GM21528 (cell line): ENCODE data around the gene INTS3.
"Not testable (repeated sequence)": the region's sequence is repeated elsewhere in the genome, so short reads cannot be mapped to it uniquely, and the experiment has no call there.

Experiments
- ATAC-seq: cut with Tn5 transposase; IDR thresholded peaks from one replicate; pipeline ENCODE4 v1.9.1; 2021; ENCODE audit warnings: mild to moderate bottlenecking, moderate library complexity; ENCODE audit not compliant: unreplicated experiment, low FRiP score

INTS3 gene

DNA sequence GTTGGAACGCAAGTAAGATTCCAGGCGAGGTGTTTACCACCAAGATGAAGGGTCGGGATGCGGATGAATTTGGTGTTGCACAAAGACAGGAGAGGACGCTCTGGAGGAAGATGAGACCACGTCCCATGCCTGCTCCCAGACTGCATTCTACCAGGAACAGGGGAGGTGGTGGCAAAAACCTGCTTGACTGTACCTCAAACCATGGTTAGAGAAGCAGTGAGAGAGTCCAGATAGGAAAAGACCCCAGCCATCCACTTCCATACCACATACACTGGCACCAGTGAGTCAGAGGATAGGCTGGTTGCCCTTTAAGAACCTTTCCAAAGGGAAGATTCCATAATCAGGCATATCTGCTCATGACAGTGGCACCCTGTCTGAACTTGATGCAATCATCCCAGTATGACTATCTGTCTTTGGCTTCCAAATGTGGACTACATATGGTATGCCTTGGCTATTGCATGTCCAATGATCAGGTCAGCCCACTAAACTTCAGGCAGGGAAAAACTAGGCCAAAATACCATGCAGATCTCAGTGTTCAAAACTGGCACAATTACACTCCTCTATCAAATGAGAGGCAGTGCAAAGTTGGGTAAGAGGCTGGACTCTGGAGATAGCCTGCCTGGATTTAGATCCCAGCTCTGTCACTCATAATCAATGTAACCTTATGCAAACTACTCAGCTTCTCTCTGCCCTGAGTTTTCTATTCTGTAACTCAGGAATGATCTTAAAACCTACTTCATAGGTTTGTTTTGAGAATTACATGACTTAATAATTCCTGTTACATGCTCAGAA lies 28.7 kb upstream of the INTS3 start:
- ATAC-seq = no peak

DNA sequence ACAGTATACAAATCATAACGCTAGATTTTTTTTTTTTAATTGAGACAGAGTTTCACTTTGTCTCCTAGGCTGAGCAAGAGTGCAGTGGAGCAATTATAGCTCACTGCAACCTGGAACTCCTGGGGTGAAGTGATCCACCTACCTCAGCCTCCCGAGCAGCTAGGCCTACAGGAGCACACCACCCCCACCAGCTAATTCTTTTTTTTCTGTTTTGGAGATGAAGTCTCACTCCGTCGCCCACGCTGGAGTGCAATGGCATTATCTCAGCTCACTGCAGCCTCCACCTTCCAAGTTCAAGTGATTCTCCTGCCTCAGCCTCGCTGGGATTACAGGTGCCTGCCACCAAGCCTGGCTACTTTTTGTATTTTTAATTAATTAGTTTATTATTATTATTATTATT lies 28.1 kb upstream of the INTS3 start:
- ATAC-seq = no peak

DNA sequence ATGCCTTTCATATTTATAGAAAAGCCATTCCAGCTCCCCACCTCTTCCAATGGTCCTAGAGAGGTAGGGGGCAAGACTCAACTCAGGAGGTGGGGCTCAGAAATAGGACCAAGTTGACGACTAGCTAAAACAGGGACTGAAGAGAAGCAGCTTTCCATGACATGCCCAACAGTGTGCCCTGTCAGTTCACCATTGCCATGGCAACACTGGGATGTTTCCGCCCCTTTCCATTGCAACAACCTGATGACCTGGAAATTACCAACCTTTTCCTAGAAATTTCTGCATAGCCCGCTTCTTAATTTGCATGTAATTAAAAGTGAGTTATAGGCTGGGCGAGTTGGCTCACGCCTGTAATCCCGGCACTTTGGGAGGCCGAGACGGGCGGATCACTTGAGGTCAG lies 22.4 kb upstream of the INTS3 start:
- ATAC-seq = no peak

DNA sequence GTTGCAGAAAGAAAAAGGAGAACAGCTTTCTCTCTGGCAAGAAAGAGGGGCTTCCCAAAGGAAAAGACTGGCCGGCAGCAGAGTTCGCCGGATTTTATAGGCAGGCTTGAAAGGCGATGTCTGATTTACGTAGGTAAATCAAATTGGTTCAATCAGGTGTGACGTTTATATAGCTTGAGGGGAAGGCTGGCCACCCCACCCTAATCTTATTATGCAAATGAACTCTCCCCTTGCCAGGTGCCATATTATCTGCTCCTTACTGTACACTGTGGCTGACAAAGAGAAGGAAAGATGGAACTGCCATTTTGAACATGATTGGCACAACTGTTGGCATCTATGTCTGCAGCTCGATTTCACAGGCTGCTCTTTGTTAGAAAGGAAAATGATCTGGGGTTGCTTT lies 16.8 kb upstream of the INTS3 start:
- no peak for ATAC-seq

DNA sequence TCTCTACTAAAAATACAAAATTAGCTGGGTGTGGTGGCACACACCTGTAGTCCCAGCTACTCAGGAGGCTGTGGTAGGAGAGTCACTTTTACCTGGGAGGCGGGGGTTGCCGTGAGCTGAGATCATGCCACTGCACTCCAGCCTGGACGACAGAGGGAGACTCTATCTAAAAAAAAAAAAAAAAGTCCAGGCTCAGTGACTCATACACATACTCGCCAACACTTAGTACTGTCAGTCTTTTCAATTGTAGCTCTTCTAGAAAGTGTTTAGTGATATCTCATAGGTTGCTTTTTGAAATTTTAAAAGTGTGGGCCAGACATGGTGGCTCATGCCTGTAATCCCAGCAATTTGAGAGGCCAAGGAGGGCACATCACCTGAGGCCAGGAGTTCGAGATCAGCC lies 11.6 kb upstream of the INTS3 start:
- not testable (repeated sequence) for ATAC-seq

DNA sequence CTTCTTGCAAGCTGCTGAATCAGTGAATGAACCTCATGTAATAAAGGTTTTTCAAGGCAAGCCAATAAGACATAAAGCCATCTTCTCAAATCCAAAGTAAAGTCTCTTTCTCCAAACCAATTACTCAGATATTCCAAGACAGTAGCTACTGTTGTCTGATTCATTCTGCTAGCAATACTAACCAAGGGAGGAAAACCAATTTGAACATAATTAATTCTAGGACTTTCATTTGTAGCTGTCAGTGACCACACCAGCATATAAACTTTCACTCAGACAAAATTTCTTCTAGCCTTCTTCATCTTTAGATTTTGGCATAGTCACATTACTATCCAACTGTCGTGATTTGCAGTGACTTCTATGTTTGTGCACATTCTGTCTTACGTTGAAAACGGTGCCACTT lies 10.5 kb upstream of the INTS3 start:
- ATAC-seq = no peak

DNA sequence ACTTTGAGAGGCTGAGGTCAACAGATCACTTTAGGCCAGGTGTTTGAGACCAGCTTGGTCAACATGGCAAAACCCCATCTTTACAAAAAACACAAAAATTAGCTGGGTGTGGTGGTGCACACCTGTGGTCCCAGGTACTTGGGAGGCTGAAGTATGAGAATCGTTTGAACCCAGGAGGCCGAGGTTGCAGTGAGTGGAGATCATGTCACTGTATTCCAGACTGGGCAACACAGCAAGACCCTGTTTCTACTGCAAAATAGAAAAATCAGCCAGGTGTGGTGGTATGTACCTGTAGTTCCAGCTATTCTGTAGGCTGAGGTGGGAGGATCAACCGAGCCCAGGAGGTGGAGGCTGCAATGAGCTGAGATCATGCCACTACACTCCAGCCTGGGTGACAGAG lies 4.2 kb upstream of the INTS3 start:
- ATAC-seq = no peak

DNA sequence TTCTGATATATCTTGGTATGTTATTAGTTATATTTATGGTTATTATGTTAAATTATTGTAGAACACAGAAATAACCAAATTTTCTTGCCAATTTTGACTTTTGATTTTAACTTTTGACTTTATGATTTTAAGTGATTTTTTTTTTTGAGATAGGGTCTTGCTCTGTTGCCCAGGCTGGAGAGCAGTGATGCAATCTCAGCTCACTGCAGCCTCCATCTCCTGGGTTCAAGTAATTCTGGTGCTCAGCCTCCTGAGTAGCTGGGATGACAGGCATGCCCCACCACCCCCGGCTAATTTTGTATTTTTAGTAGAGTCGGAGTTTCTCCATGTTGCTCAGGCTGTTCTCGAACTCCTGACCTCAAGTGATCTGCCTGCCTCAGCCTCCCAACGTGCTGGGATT lies 3.2 kb upstream of the INTS3 start:
- ATAC-seq = not testable (repeated sequence)

DNA sequence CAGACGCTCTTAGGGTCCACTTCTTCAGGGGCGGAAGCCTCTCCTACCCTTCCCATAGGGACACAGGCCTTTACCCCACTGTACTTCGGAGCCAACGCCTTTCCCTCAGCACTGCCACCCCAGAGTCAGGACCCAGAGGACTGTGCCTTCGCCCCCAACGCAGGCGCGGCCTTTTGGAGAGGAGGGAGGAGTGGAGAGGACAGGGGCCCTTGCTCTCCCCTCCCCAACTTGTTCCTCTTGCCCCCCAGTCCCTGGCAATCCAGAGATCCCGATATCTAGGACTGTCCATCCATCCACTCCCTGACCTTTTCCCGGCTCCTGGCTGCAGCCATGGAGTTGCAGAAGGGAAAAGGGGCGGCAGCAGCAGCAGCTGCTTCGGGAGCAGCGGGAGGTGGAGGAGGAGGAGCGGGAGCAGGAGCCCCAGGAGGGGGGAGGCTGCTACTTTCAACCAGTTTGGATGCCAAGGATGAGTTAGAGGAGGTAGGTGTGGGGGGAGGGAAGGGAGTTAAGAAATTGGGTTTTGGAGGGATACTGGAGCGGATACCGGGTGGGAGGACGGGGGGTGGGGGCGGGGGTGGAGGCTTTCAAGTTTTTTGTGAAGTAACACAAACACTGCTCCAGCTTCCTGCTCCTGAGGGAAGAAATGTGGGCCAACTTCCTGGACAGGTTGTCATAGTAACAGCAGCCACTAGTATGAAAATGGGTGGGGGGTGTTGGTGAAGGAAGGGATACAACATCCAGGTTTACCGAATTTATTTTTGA lies 636 bp downstream of the INTS3 start:
- no peak for ATAC-seq

DNA sequence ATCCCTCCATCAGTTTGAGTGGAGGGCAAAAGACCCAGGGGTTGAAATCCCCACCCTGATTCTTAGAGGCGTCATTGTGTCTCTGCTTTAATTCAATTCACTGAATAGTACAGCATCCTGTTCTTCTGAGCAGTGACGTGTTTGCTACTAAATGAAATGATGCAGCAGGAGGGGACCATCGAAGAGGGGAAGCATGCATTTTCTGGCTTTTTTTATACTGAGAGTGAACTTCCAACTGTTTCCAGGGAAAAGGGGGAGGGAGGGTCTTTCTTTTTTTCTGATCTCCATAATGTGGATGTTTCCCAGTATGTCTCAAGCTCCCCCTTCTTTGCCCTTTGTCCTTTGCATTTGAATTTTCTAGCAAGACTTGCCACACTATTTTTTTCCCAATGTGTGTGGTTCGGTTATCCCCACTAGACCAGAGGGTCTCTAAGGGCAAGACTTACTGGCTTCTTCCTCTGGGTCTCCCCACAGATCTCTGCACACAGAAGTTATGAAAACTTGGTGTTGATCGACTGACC lies 2.7 kb downstream of the INTS3 start:
- no peak for ATAC-seq

DNA sequence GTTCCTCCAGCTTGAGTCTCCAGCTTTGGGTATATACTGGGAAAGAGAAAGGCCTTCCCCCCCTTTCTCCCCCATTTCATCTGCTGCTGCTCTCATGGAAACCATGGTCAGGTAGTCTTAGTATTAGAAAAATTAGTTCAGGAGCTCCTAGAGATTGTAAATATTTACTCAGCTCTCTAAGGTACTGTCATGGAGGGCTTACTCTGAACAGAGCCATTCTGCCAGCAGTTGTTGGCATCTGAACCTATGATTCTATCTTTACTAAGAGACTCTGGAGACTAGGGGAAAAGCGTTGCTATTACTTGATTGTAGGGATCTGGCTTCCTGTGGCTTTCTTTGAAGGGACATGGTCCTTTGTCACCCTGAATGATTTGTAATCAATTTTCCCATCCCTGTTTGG lies 6.1 kb downstream of the INTS3 start:
- ATAC-seq = no peak

DNA sequence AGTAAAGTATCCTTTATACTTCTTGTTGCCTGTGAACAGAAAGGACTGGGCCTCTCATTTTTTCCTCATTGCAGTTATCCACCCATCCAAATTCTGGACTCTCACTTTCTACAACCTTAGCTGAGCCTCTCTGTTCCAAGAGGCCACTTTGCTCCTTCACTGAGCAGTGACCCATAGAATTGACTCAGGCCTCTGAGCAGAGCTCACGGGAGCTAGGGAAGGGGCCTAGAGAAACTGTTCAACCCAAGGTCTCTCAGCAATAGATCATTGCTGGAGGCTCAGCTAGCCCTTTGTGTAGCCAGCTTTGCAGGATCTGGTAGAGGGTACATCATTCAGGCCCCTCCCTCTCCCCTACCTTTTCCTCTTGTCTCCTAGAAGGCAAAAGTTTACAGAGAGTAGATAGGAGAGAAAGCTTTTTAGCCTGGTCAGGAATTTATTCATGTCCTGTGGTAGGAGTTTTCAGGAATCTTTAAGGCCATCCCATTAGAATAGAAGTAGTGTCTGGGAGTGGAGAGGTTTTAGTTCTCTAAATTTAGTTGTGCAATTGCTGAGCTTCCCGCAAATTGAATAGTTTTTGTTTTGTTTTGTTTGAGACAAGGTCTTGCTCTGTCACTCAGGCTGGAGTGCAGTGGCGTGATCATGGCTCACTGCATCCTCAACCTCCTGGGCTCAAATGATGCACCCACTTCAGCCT lies 6.7 kb downstream of the INTS3 start:
- no peak for ATAC-seq

DNA sequence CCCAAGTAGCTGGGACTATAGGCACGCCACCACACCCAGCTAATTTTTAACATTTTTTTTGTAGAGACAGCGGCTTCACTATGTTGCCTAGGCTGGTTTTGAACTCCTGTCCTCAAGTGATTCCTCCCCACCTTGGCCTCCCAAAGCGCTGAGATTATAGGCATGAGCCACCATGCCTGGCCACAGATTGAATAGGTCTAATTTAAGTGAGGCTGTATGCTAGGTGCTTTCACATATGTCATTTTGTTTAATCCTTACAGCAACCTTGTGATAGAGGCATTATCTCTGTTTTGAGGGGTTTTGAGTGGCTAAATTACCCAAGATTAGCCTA lies 7.2 kb downstream of the INTS3 start:
- no peak for ATAC-seq

DNA sequence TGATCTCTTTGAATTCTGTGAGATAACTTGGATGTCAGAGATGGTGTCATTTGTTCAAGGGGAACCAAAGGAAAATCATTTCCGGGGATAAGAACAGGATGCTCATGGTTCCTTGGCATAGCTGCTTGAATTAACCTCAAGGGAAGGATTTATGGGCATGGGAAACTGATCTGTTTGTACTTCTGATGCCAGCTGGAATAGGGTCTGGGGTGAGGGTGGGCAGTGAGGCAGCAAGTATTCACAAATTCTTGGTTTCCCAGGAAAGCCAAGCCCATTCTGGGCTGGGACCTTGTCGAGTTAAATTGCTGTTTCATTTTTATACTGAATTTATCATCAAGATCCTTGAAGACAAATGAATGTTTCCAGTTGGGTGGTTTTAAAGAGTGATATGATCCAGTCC lies 14.1 kb downstream of the INTS3 start:
- no peak for ATAC-seq

DNA sequence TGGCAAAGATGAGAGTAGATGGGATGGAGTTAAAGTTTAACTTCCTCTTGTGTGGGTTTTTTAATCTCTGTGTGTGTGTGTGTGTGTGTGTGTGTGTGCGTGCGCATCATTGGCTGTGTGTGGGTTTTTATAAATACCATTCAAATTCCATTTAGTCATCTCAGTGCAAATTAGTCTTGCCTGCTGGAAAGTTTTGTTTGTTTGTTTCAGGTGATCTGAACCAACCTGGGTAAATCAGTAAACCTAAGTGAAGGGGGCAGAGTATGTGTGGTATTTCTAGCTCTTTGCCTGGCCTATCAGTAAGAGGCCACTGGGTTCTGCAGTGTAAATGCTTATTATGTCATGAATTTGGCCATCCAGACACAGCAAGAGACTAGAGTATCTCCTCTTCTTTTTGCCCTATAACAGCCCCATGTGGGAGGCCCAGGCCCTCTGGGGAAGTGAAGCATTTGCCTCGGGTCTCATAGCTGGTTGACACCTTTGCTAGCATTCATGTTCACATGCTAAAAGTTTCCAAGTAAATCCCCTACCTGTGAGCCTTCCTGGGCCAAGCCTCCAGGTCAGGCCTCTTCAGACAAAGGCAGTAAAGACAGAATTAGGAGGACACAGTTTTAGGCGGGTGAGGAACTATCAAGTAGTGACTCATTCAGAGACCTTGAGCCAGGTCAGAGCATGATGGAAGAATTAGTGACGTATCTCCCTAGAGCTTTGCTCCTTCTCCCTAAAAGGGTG lies 14.7 kb downstream of the INTS3 start:
- ATAC-seq = peak; percentile 64

DNA sequence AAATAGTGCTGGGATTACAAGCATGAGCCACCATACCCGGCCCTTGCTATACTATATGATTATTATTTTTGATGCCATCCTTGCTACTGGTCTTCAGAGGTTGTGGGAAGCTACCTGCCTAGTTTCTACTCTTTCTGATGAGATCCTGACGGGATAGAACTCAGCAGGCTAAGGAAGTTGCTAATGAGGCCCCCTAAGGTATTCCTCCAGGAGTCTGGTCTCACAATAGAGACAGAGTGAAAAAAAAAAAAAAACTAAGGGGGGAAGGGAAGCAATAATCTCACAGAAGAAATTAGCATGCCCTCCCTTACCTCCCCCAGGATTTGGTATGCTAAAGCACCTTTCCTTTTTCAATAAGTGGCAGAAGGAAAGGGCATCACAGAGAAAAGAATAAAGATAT lies 17.6 kb downstream of the INTS3 start:
- no peak for ATAC-seq

DNA sequence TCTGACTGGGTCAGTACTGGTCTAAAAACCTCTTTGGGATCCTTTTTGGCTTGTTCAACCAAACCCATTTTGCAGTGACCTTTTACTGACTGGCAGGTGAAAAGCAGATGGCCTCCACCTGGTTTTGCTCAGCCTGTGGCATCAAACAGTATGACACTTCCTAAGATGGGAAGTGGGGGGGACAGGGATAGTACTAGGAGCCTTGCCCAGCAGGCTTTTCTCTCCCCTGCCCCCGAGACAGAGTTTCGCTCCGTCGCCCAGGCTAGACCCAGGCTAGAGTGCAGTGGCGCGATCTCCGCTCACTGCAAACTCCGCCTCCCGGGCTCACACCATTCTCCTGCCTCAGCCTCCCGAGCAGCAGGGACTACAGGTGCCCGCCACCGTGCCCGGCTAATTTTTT lies 18.3 kb downstream of the INTS3 start:
- ATAC-seq = no peak

DNA sequence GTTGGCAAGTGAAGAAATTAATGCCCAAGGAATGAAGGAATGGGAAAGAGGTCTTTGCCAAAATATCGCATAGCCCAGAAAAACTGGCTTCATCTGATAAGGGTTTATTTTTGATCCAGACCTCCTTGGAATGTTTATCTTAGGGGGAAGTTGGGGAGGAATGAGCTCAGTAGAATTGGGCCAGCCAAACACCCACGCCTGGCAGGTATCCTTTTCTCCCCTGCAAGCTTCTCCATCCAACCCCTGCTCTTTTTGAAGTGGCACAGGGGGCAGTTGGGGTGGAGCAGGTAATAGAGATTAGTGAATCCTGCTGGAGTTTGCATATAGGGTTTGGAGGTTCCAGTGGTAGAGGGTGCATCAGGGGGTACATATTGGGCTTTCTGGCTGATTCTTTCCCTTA lies 21.1 kb downstream of the INTS3 start:
- no peak for ATAC-seq

DNA sequence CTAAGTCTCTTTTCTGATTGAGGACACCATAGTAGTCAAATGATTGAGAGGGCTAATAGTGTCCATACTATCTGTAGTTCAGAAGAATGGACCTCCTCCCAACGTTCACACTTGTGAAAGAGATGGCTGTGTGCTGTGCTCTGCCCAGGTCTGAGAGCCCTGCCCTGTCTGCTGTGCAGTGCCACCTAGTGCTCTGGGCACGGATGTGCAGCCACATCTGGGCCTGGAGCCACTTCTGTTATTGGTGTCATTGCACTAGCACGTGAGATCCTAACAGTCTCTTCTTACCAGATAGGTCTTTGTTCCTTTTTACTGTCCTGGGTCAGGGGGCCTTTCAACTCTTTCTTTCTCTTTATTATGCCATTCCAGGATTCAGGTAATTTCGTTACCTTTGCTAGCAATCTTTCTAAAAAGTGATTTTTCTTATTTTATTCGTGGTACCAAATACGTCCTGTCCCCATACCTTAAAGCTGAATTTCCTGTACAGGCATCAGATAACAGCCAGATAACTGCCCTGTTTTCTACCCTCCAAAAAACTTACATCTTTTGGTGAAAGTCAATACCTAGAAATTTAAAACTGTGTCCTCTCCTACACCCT lies 21.7 kb downstream of the INTS3 start:
- no peak for ATAC-seq
